ENCODE measurements around the gene PARVG. TPM values are rescaled to one million over a fixed set of nuclear protein-coding genes. Genes with fewer than 3 reads are reported as not detected.

PARVG gene
- total and polyA plus RNA-seq, 9 of the 15 experiments (the other 6 are each of a cell fraction or from before 2014, with no cell fraction given), result 0.35 TPM; not detected in 8

DNA sequence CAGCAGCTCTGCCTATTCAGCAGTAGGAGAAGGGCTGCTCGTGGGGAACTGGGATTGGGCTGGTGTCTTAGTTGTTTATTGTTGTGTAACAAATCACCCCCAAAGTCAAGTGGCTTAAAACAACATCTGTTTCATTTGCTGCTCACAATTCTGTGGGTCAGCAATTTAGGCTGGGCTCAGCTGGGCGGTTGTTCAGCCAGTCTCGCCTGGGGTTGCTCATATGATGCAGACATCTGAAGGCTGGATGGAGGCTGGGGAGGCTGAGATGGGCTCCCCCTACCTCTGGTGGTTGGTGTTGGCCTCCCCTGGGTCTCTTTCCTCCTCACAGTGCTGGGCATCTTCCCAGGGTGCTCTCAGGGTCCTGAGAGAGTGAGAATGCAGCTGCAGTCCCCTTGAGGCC lies 43.3 kb upstream of the PARVG start:
- Histone ChIP-seq H3K9me3 (replicated peaks; ENCODE audit: control insufficient read depth, insufficient read depth, low read depth, low read length) (no peaks in the 10 kb centered on the region), H3K27me3 (ENCODE audit: control insufficient read depth in 2 of 2, insufficient read depth in 2 of 2, low read length in 2 of 2) (no peaks in the 10 kb centered on the region), H3K36me3 (ENCODE audit: control insufficient read depth, insufficient read depth, low read length) (peaks cover 16% of the 10 kb centered on the region; the same call in 1 of the 3 replicates), H3K4me2 (ENCODE audit: insufficient read depth, low read length) (no peak overlapping the region), H2AFZ (ENCODE audit: low read depth, low read length) (no peak overlapping the region), H3K27ac (ENCODE audit: extremely low read depth, low read depth, low read length) (no peak overlapping the region), H3K9me1 (ENCODE audit: control insufficient read depth, insufficient read depth, low read length) (no peaks in the 10 kb centered on the region), H3K4me3 (no peak overlapping the region), H3K4me1 (replicated peaks in 1 of 2; ENCODE audit: control insufficient read depth in 2 of 2, insufficient read depth in 2 of 2, low read length in 2 of 2) (no peaks in the 10 kb centered on the region; a peak in 1 of 5 replicates), H3K79me2 (ENCODE audit: control insufficient read depth, insufficient read depth, low read length) (no peaks in the 10 kb centered on the region), H3K9ac (ENCODE audit: insufficient read depth in 1 of 2, low read depth in 2 of 2, low read length in 2 of 2) (no peak overlapping the region), H4K20me1 (replicated peaks; ENCODE audit: control insufficient read depth, insufficient read depth, low read length) (no peaks in the 10 kb centered on the region)
- DNase-seq (ENCODE audit: extremely low read depth in 1 of 4, low spot score in 3 of 4) (no peak), FAIRE-seq (no peak), ATAC-seq (no peak)
- ChIA-PET CTCF (ENCODE audit: low intra/inter-chr PET ratio) (no interaction called here), POLR2A (no interaction called here)
- intact Hi-C loops (cut with micrococcal nuclease) (no loop called here), in situ Hi-C loops (cut with MboI) (no loop called here)
- WGBS (ENCODE audit: insufficient coverage, low coverage, missing lambda C conversion rate), result no CpG with 5 or more reads among the region's 3 CpGs
- no TSS peak for BruUV-seq (replicated peaks)
- no peak for TF ChIP-seq FOXP1 (CRISPR knock-in tag; IDR thresholded peaks at IDR 0.05)
- no peak for TF ChIP-seq CAMTA2 (CRISPR knock-in tag; conservative IDR thresholded peaks at IDR 0.05)
- TF ChIP-seq, protein P1, sequence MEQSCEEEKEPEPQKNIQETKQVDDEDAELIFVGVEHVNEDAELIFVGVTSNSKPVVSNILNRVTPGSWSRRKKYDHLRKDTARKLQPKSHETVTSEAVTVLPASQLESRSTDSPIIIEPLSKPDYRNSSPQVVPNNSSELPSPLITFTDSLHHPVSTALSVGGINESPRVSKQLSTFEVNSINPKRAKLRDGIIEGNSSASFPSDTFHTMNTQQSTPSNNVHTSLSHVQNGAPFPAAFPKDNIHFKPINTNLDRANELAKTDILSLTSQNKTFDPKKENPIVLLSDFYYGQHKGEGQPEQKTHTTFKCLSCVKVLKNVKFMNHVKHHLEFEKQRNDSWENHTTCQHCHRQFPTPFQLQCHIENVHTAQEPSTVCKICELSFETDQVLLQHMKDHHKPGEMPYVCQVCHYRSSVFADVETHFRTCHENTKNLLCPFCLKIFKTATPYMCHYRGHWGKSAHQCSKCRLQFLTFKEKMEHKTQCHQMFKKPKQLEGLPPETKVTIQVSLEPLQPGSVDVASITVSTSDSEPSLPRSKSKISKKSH (CRISPR knock-in tag; IDR thresholded peaks at IDR 0.05), result no peak
- TF ChIP-seq EP400 (IDR thresholded peaks at IDR 0.05), result no peak
- no peak for TF ChIP-seq ZNF584 (CRISPR knock-in tag; IDR thresholded peaks at IDR 0.05; ENCODE audit: low read depth)
- no peak for TF ChIP-seq ZNF165 (CRISPR knock-in tag; IDR thresholded peaks at IDR 0.05; ENCODE audit: borderline replicate concordance)
- TF ChIP-seq ZNF212 (CRISPR knock-in tag; IDR thresholded peaks at IDR 0.05), result no peak
- TF ChIP-seq ATF7 (IDR thresholded peaks at IDR 0.05), result no peak
- no peak for TF ChIP-seq ILK (tag; IDR thresholded peaks at IDR 0.05; ENCODE audit: borderline replicate concordance, low read depth)
- no peak for TF ChIP-seq XRCC3 (IDR thresholded peaks at IDR 0.05)
- TF ChIP-seq, protein P2, sequence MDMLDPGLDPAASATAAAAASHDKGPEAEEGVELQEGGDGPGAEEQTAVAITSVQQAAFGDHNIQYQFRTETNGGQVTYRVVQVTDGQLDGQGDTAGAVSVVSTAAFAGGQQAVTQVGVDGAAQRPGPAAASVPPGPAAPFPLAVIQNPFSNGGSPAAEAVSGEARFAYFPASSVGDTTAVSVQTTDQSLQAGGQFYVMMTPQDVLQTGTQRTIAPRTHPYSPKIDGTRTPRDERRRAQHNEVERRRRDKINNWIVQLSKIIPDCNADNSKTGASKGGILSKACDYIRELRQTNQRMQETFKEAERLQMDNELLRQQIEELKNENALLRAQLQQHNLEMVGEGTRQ (CRISPR knock-in tag; IDR thresholded peaks at IDR 0.05), result no peak
- no peak for TF ChIP-seq KAT2B (IDR thresholded peaks at IDR 0.05; ENCODE audit: low read depth, low read length)
- TF ChIP-seq KDM2B (CRISPR knock-in tag; IDR thresholded peaks at IDR 0.05), result no peak

Measured in K562 (cell line).